D721Med (cell line): Measurements from ENCODE around the gene SUSD3.

Experiments used
- DNase-seq: peaks from one replicate; pipeline ENCODE4 v3.0.0; 2011; ENCODE audit warnings: low spot score; ENCODE audit not compliant: insufficient read length
- FAIRE-seq: peaks from 2 replicates; lab custom pipeline; 2011; peaks lifted over from hg19 to GRCh38; lab: Jason Lieb, UNC
- TF ChIP-seq, protein P1 (sequence below): IDR thresholded peaks from 2 replicates; pipeline ENCODE4 v1.5.1; 2012; ENCODE audit warnings: mild to moderate bottlenecking, control low read depth; ENCODE audit not compliant: insufficient read depth; ENCODE audit errors: missing control alignments

SUSD3 gene

DNA sequence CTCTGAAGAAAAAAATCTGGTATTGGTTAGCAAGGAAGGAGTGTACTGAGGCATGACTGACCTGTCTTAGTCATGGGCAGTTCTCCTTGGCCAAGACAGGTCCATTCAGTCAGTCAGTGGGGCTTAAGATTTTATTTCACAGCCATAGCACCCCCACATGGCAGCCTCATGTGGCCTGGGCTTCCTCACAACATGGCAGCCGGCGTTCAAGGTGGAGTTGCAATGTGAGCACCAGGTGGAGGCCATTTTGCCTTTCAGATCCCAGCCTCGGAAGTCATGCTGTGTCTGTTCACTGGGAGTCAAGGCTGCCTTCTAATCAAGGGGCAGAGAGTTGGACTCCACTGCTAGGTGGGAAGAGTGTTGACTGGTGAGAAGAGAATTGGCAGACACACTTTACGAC is 27.2 kb downstream of the SUSD3 start:
- TF ChIP-seq, protein P1, sequence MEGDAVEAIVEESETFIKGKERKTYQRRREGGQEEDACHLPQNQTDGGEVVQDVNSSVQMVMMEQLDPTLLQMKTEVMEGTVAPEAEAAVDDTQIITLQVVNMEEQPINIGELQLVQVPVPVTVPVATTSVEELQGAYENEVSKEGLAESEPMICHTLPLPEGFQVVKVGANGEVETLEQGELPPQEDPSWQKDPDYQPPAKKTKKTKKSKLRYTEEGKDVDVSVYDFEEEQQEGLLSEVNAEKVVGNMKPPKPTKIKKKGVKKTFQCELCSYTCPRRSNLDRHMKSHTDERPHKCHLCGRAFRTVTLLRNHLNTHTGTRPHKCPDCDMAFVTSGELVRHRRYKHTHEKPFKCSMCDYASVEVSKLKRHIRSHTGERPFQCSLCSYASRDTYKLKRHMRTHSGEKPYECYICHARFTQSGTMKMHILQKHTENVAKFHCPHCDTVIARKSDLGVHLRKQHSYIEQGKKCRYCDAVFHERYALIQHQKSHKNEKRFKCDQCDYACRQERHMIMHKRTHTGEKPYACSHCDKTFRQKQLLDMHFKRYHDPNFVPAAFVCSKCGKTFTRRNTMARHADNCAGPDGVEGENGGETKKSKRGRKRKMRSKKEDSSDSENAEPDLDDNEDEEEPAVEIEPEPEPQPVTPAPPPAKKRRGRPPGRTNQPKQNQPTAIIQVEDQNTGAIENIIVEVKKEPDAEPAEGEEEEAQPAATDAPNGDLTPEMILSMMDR: no peak
- DNase-seq (peak; percentile 2), FAIRE-seq (no peak)

- TF ChIP-seq, protein P1: no peak
- FAIRE-seq: no peak
- DNase-seq: peak; percentile 0
These were observed 28.1 kb downstream of the SUSD3 start for GRCh38 chr9:93086447-93087224.

- TF ChIP-seq, protein P1: no peak
- no peak for FAIRE-seq
- DNase-seq: peak; percentile 6
These were observed 29.6 kb downstream of the SUSD3 start for GRCh38 chr9:93087971-93088655.

DNA sequence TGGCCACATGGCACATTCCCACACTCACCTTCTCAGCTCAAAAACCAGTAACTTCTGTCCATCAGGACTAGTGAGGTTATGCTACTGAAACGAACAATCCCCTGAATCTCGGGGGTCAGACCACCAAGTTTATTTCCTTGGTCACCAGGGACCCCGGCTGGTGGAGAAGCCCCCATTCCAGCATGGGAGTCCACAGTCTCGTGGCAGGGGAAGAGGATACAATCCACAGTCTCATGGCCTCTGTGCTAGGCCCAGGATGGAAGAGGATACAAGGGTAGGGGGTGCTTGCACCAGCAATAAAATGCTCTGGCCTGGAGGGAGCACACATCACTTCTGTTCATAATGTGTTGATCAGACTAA is 30.1 kb downstream of the SUSD3 start:
- FAIRE-seq (no peak), DNase-seq (peak; percentile 3)
- TF ChIP-seq, protein P1: no peak

GRCh38 chr9:93089024-93089423 is 30.5 kb downstream of the SUSD3 start:
- FAIRE-seq: no peak
- TF ChIP-seq, protein P1: no peak
- DNase-seq: peak; percentile 2

DNA sequence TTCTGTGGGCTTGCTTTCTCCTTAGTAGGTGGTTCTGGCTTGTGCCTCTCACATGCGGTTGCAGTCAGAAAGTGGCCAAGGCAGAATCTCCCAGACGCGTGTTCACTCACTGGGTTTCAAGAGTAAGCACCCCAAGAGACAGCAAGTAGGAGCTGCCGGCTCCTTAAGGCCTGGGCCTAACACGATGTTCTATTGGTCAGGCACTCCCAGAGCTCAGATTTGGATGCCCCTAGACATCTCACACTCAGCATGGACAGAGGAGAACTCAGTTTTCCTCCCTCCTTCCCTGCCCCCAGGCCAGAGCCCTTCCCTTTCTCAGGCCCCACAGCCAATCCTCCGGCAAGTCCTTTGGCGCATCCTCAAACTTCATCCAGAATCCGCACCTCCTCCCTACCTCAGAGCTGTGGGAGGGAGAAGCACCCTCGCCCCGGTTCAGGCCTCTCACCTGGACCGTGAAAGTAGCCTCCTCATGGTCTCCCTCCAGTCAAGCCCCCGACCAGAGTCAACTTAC is 31.0 kb downstream of the SUSD3 start:
- TF ChIP-seq, protein P1: no peak
- FAIRE-seq (no peak), DNase-seq (peak; percentile 3)

GRCh38 chr9:93090091-93090655 is 31.7 kb downstream of the SUSD3 start:
- TF ChIP-seq, protein P1: no peak
- DNase-seq (no peak), FAIRE-seq (no peak)
